K562 (cell line): ENCODE results near the gene PI16.

Experiments
- EZH2 ChIP-seq: IDR thresholded peaks from 2 replicates; pipeline ENCODE4 v1.6.1; 2012; ENCODE audit warnings: low read depth, mild to moderate bottlenecking, inconsistent platforms, low read length, borderline replicate concordance
- HDAC1 ChIP-seq, 2 experiments: fragments of 450-650 bp; IDR thresholded peaks; 2 replicates each; pipeline ENCODE4 v1.6.1; 2016 to 2017; ENCODE audit warnings: inconsistent platforms in 1 of 2, mild to moderate bottlenecking in 1 of 2, moderate library complexity in 1 of 2

DNA sequence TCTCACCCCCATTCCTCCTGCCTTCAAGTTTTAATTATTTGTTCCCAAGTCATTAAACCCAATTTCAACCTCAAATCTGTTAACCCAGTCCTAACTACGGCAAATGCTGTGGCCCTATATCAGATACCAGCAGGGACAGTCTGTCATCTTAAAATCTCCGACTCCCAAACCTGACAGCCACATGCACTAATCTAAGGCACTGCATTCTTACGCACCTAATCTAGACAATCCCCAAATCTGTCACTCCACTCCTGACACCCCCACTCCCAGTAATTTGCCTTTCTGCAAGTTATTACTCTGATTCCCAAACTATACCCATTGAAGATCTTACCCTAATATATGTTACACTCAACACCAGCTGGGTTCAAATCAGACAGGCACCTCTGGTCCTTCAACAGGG is 29.0 kb downstream of the PI16 start:
- TF ChIP-seq EZH2 (no peak), HDAC1 (IDR thresholded peaks at IDR 0.05) (peak in 1 of 2 experiments; percentile 56; a peak in 2 of 4 replicates)
